ENCODE measurements around the gene PAK2. TPM values are rescaled to one million over a fixed set of nuclear protein-coding genes. Genes with fewer than 3 reads are reported as not detected.

PAK2 gene
- polyA plus RNA-seq: 10 to 100 TPM; 22.9 to 41.9 (median 24.5) TPM
- long read RNA-seq, donor 1: 0 reads
- long read RNA-seq, donor 2, full-length matches to known transcripts: 4 of 9 reads
- long read RNA-seq, donor 2, partial matches to known transcripts: 5 of 9 reads
- long read RNA-seq, donor 2, other reads (novel, unspliced or antisense): 0 of 9 reads
- long read RNA-seq, donor 3, full-length matches to known transcripts: 2 of 17 reads
- long read RNA-seq, donor 3, partial matches to known transcripts: 15 of 17 reads
- long read RNA-seq, donor 3, other reads (novel, unspliced or antisense): 0 of 17 reads
- long read RNA-seq, donor 4, full-length matches to known transcripts: 1 of 1 reads
- long read RNA-seq, donor 4, partial matches to known transcripts: 0 of 1 reads
- long read RNA-seq, donor 4, other reads (novel, unspliced or antisense): 0 of 1 reads
- long read RNA-seq, donor 5: 0 reads
- long read RNA-seq, donor 6, full-length matches to known transcripts: 6 of 13 reads
- long read RNA-seq, donor 6, partial matches to known transcripts: 7 of 13 reads
- long read RNA-seq, donor 6, other reads (novel, unspliced or antisense): 0 of 13 reads
- long read RNA-seq, donor 7: 0 reads
- long read RNA-seq, donor 8, full-length matches to known transcripts: 2 of 2 reads
- long read RNA-seq, donor 8, partial matches to known transcripts: 0 of 2 reads
- long read RNA-seq, donor 8, other reads (novel, unspliced or antisense): 0 of 2 reads
- long read RNA-seq, donor 9, full-length matches to known transcripts: 1 of 1 reads
- long read RNA-seq, donor 9, partial matches to known transcripts: 0 of 1 reads
- long read RNA-seq, donor 9, other reads (novel, unspliced or antisense): 0 of 1 reads
- long read RNA-seq, donor 10, full-length matches to known transcripts: 8 of 18 reads
- long read RNA-seq, donor 10, partial matches to known transcripts: 10 of 18 reads
- long read RNA-seq, donor 10, other reads (novel, unspliced or antisense): 0 of 18 reads

DNA sequence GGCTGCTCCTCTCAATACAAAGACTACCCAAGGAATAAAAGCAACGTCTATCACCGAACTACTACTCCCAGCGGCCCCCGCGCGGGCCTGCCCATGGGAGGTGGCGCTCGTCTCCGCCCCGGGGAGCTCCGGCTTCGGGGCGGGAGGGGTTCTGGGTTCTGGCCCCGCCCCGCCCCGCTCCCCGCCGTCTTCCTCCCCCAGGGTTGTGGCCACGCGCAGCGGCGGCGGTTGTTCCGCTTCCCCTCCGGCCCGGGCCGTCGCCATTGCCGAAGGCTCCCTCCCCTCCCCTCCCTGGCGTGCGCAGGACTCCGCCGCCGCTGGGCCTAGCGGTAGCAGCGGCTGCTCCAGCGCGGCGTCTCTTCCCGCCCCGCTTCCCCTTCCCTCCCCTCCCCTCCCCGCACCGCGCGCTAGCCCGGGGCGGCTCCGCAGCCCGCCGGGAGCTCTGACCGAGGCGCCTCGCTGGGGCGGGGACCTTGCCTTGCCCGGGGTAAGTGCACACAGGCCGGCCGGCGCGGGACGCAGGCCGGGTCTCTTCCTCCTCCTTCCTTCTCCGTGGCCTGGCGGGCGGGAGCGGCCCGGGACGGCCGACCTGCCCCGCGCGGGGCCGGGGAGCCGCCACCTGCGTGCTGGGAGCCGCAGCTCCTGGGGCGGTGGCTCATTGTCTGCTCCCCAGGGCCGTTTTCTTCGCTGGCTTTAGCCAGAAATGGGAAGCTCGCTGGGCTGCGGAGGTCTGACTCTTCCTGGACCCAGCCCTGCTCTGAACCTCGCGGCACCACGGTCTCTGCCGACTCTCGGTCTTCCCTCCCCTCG lies at the start of gene PAK2:
Gene PAK2 (plus strand): TSS at position 187 of the 810 bp plus-strand sequence. CDS start 42,790 bp downstream, outside the sequence.
- peak within 1 kb of the TSS; percentile 87 to 96 (median 95) for H3K27ac ChIP-seq (ENCODE audit: low read depth in 1 of 3, low read length in 2 of 3)
- peak within 1 kb of the TSS; percentile 65 to 98 (median 93) for H3K4me3 ChIP-seq (ENCODE audit: low read depth in 1 of 3, low read length in 3 of 3)
- H3K4me1 ChIP-seq (ENCODE audit: control insufficient read depth in 3 of 3, insufficient read depth in 2 of 3, low read depth in 1 of 3, low read length in 2 of 3): peaks cover 0 to 10% (median 0%) of the 10 kb centered on the region in 3 donors
- no peak for FAIRE-seq
- no peaks in the 10 kb centered on the region for H3K9me3 ChIP-seq (ENCODE audit: control insufficient read depth in 2 of 2, insufficient read depth in 1 of 2, low read depth in 1 of 2, low read length in 1 of 2)
- DNase-seq: peak; percentile 93 to 94
- H3K36me3 ChIP-seq (ENCODE audit: control insufficient read depth in 3 of 3, insufficient read depth in 2 of 3, low read depth in 1 of 3, low read length in 3 of 3): no peaks in the 10 kb centered on the region
- 0 to 1% (median 1%) methylated on average over 33 to 86 of the region's 86 CpGs for WGBS, 3 donors
- no peaks in the 10 kb centered on the region for H3K27me3 ChIP-seq (ENCODE audit: control insufficient read depth in 3 of 3, insufficient read depth in 3 of 3, low read length in 3 of 3)

DNA sequence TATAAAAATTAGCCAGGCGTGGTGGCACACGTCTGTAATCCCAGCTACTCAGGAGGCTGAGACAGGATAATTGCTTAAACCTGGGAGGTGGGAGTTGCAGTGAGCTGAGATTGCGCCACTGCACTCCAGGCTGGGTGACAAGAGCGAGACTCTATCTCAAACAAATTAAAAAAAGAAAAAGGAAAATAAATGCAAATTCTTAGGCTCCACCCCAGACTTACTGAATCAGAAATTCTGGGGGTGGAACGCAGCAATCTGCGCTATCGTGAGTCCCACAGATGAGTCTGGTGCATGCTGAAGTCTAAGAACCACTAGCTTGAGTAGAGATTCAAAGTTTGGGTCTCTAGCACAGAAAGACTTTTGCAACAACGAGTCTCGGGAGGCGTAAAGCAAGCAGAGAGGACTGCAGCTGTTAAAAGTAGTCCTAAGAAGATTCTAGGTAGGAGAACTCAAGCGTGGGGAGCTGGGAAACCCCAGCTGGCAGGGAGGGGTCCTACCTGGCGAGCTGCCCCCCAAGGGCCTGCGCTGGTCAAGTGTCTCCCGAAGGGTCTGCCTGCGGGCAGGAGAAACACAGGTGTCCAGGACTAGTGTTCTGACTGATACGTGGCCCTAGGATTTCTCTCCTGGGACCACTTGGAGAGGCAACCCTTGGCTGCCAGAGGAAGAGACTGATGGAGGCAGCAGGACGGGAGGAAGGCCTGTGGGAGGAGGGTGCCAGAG lies 49.6 kb upstream of the PAK2 start:
- no peak for FAIRE-seq
- 85 to 89% (median 89%) methylated on average over 17 of the region's 17 CpGs for WGBS, 3 donors
- no peaks in the 10 kb centered on the region for H3K27me3 ChIP-seq (ENCODE audit: control insufficient read depth in 3 of 3, insufficient read depth in 3 of 3, low read length in 3 of 3)
- H3K4me1 ChIP-seq (ENCODE audit: control insufficient read depth in 3 of 3, insufficient read depth in 2 of 3, low read depth in 1 of 3, low read length in 2 of 3): no peaks in the 10 kb centered on the region
- no peak overlapping the region for H3K27ac ChIP-seq (ENCODE audit: low read depth in 1 of 3, low read length in 2 of 3)
- DNase-seq: no peak
- no peak overlapping the region for H3K4me3 ChIP-seq (ENCODE audit: low read depth in 1 of 3, low read length in 3 of 3)
- no peaks in the 10 kb centered on the region for H3K36me3 ChIP-seq (ENCODE audit: control insufficient read depth in 3 of 3, insufficient read depth in 2 of 3, low read depth in 1 of 3, low read length in 3 of 3)
- no peaks in the 10 kb centered on the region for H3K9me3 ChIP-seq (ENCODE audit: control insufficient read depth in 2 of 2, insufficient read depth in 1 of 2, low read depth in 1 of 2, low read length in 1 of 2)

DNA sequence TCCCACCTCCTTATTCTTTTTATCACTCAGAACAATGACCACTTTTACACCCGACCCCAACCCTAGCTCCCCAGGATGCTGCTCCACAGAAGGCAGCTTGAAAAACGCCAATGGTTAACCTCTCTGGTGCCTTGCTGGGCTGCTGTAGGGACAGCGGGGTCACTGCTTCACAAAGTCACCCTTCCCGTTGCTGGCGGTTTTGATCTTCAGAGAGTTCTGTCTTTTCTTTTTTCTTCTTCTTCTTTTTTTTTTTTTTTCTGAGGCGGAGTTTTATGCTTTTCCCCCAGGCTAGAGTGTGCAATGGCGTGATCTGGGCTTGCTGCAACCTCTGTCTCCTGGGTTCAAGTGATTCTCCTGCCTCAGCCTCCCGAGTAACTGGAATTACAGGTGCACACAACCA lies 48.3 kb upstream of the PAK2 start:
- H3K27ac ChIP-seq (ENCODE audit: low read depth in 1 of 3, low read length in 2 of 3): no peak overlapping the region
- DNase-seq (no peak), FAIRE-seq (no peak)
- no peaks in the 10 kb centered on the region for H3K36me3 ChIP-seq (ENCODE audit: control insufficient read depth in 3 of 3, insufficient read depth in 2 of 3, low read depth in 1 of 3, low read length in 3 of 3)
- no peaks in the 10 kb centered on the region for H3K9me3 ChIP-seq (ENCODE audit: control insufficient read depth in 2 of 2, insufficient read depth in 1 of 2, low read depth in 1 of 2, low read length in 1 of 2)
- WGBS, 3 donors: 66 to 74% (median 72%) methylated on average over 8 of the region's 8 CpGs
- no peak overlapping the region for H3K4me3 ChIP-seq (ENCODE audit: low read depth in 1 of 3, low read length in 3 of 3)
- no peaks in the 10 kb centered on the region for H3K4me1 ChIP-seq (ENCODE audit: control insufficient read depth in 3 of 3, insufficient read depth in 2 of 3, low read depth in 1 of 3, low read length in 2 of 3)
- no peaks in the 10 kb centered on the region for H3K27me3 ChIP-seq (ENCODE audit: control insufficient read depth in 3 of 3, insufficient read depth in 3 of 3, low read length in 3 of 3)

DNA sequence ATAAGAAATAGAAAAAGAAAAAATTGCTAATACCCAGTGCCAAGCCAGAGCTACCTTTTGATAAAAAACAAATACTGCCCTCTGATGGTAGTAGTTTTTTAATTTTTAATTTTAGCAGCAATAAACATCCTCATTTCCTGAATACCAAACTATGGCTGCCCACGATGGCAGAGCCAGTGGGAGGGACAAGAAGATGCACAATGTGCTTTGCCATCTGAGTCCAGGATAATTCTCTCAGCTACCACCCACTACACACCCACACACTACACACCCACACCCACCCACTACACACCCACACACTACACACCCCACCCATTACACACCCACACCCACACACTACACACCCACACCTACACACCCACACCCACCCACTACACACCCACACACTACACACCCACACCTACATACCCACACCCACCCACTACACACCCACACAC lies 45.4 kb upstream of the PAK2 start:
- no peaks in the 10 kb centered on the region for H3K9me3 ChIP-seq (ENCODE audit: control insufficient read depth in 2 of 2, insufficient read depth in 1 of 2, low read depth in 1 of 2, low read length in 1 of 2)
- H3K4me3 ChIP-seq (ENCODE audit: low read depth in 1 of 3, low read length in 3 of 3): no peak overlapping the region
- no peak overlapping the region for H3K27ac ChIP-seq (ENCODE audit: low read depth in 1 of 3, low read length in 2 of 3)
- FAIRE-seq: no peak
- H3K36me3 ChIP-seq (ENCODE audit: control insufficient read depth in 3 of 3, insufficient read depth in 2 of 3, low read depth in 1 of 3, low read length in 3 of 3): no peaks in the 10 kb centered on the region
- DNase-seq: no peak
- no peaks in the 10 kb centered on the region for H3K27me3 ChIP-seq (ENCODE audit: control insufficient read depth in 3 of 3, insufficient read depth in 3 of 3, low read length in 3 of 3)
- 0 to 6% (median 0%) methylated on average over 1 of the region's 1 CpG for WGBS, 3 donors
- H3K4me1 ChIP-seq (ENCODE audit: control insufficient read depth in 3 of 3, insufficient read depth in 2 of 3, low read depth in 1 of 3, low read length in 2 of 3): no peaks in the 10 kb centered on the region

DNA sequence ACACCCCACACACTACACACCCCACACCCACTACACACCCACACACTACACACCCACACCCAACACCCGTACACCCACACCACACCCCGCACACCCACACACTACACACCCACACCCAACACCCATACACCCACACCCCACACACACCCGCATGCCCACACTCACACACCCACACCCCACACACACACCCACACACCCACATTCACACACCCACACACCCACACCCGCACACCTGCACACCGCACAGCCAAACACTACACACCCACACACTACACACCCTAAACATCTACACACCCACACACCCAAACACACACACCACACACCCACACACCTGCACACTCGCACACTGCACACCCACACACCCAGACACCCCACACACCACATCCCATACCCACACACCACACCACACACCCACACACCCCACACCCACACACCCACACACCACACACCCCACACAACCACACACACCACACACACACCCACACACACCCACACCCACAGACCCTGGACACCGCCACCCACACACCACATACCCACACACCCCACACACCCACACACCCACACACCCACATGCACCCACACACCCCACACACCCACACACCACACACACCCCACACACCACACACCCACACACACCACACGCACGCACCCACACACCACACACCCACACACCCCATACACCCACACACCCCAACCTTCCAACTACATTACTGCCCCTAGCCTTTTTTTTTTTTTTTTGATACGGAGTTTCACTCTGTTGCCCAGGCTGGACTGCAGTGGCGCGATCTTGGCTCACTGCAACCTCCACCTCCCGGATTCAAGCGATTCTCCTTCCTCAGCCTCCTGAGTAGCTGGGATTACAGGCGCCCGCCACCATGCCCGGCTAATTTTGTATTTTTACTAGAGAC lies 44.5 kb upstream of the PAK2 start:
- Histone ChIP-seq H3K27me3 (ENCODE audit: control insufficient read depth in 3 of 3, insufficient read depth in 3 of 3, low read length in 3 of 3) (no peaks in the 10 kb centered on the region), H3K27ac (ENCODE audit: low read depth in 1 of 3, low read length in 2 of 3) (no peak overlapping the region), H3K4me3 (ENCODE audit: low read depth in 1 of 3, low read length in 3 of 3) (no peak overlapping the region), H3K36me3 (ENCODE audit: control insufficient read depth in 3 of 3, insufficient read depth in 2 of 3, low read depth in 1 of 3, low read length in 3 of 3) (no peaks in the 10 kb centered on the region), H3K4me1 (ENCODE audit: control insufficient read depth in 3 of 3, insufficient read depth in 2 of 3, low read depth in 1 of 3, low read length in 2 of 3) (no peaks in the 10 kb centered on the region), H3K9me3 (ENCODE audit: control insufficient read depth in 2 of 2, insufficient read depth in 1 of 2, low read depth in 1 of 2, low read length in 1 of 2) (no peaks in the 10 kb centered on the region)
- DNase-seq: no peak
- WGBS, 3 donors: 85 to 91% (median 90%) methylated on average over 17 of the region's 17 CpGs
- no peak for FAIRE-seq

DNA sequence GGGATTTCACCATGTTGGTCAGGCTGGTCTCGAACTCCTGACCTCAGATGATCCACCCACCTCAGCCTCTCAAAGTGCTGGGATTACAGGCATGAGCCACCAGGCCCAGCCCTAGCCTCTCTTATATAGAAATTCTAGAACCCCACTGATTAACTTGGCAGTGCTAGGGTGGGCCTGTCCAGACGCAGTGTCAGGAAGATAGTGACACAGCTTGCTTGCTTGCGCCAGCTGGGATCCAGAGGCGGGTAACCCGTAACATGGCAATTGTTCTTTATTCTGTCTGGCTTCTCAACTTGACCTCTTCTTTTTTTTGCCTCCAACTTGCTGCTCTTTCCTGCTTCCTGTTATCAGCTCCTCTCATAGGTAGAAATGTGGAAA lies 43.8 kb upstream of the PAK2 start:
- WGBS, 3 donors: 83 to 90% (median 85%) methylated on average over 5 of the region's 5 CpGs
- no peak for FAIRE-seq
- no peak for DNase-seq

DNA sequence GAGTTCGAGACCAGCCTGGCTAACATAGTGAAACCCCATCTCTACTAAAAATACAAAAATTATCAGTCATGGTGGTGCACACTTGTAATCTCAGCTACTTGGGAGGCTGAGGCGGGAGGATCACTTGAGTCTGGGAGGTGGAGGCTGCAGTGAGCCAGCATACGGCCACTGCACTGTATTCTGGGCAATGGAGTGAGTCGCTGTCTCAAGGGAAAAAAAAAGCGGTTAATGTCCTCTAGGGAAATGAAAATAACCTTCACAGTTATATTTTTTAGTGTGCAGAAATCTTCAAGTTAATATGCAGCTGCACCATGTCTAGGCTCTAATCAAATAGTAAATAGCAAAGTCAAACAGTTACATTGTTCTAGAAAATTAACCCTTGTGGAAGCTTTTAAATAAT lies 42.4 kb upstream of the PAK2 start:
- no peaks in the 10 kb centered on the region for H3K36me3 ChIP-seq (ENCODE audit: control insufficient read depth in 3 of 3, insufficient read depth in 2 of 3, low read depth in 1 of 3, low read length in 3 of 3)
- H3K9me3 ChIP-seq (ENCODE audit: control insufficient read depth in 2 of 2, insufficient read depth in 1 of 2, low read depth in 1 of 2, low read length in 1 of 2): no peaks in the 10 kb centered on the region
- no peaks in the 10 kb centered on the region for H3K27me3 ChIP-seq (ENCODE audit: control insufficient read depth in 3 of 3, insufficient read depth in 3 of 3, low read length in 3 of 3)
- H3K27ac ChIP-seq (ENCODE audit: low read depth in 1 of 3, low read length in 2 of 3): no peak overlapping the region
- no peak for FAIRE-seq
- 87 to 93% (median 89%) methylated on average over 5 of the region's 5 CpGs for WGBS, 3 donors
- no peak for DNase-seq
- H3K4me1 ChIP-seq (ENCODE audit: control insufficient read depth in 3 of 3, insufficient read depth in 2 of 3, low read depth in 1 of 3, low read length in 2 of 3): no peaks in the 10 kb centered on the region
- H3K4me3 ChIP-seq (ENCODE audit: low read depth in 1 of 3, low read length in 3 of 3): no peak overlapping the region

More for the DNA sequence above, 43.8 kb upstream of the PAK2 start:
- H3K9me3 ChIP-seq (ENCODE audit: control insufficient read depth in 2 of 2, insufficient read depth in 1 of 2, low read depth in 1 of 2, low read length in 1 of 2): no peaks in the 10 kb centered on the region
- H3K27ac ChIP-seq (ENCODE audit: low read depth in 1 of 3, low read length in 2 of 3): no peak overlapping the region
- no peaks in the 10 kb centered on the region for H3K36me3 ChIP-seq (ENCODE audit: control insufficient read depth in 3 of 3, insufficient read depth in 2 of 3, low read depth in 1 of 3, low read length in 3 of 3)
- H3K27me3 ChIP-seq (ENCODE audit: control insufficient read depth in 3 of 3, insufficient read depth in 3 of 3, low read length in 3 of 3): no peaks in the 10 kb centered on the region
- no peaks in the 10 kb centered on the region for H3K4me1 ChIP-seq (ENCODE audit: control insufficient read depth in 3 of 3, insufficient read depth in 2 of 3, low read depth in 1 of 3, low read length in 2 of 3)
- no peak overlapping the region for H3K4me3 ChIP-seq (ENCODE audit: low read depth in 1 of 3, low read length in 3 of 3)
